ENCODE measurements around the gene HMGN4. TPM values are rescaled to one million over a fixed set of nuclear protein-coding genes. Genes with fewer than 3 reads are reported as not detected.

The HMGN4 gene
- total and polyA plus RNA-seq, 9 of the 15 experiments (the other 6 are each of a cell fraction or from before 2014, with no cell fraction given) = 35.4 to 134 (median 94.1) TPM

DNA sequence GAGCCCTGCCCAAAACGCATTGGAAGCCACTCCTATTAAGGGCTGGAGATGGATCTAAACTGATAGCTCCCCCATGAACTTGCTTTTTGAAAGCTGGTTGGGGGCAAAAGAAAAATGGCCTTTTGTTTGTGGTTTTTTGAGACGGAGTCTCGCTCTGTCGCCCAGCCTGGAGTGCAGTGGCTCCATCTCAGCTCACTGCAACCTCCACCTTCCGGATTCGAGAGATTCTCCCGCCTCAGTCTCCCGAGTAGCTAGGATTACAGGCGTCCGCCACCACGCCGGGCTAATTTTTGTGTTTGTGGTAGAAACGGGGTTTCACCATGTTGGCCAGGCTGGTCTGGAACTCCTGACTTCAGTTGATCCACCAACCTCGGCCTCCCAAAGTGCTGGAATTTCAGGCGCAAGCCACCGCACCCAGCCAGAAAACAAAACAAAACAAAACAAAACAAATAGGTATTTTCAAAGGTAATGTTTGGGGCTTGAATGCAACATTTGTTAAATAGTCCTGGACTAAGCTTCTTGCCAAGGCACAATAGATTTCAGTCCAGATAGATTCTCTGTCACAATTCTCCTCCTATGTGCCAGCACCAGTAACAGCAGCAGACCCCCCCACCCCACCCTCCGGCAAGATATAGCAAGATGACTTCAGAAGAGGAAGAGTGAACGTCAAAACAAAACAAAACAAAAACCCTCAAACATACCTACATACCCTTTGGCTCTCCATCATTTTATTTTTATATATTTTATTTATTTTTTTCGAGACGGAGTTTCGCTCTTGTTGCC lies 32.1 kb downstream of the HMGN4 start:
- H3K27me3 ChIP-seq (ENCODE audit: control insufficient read depth in 2 of 2, insufficient read depth in 2 of 2, low read length in 2 of 2) = no peaks in the 10 kb centered on the region
- H2AFZ ChIP-seq (ENCODE audit: low read depth, low read length) = peak overlapping the region; percentile 97
- in situ Hi-C loops (cut with MboI) = loop anchor here (10.0 to 25.0 kb wide), 2 partner anchors 235 to 383 kb away; a partner anchor contains a TSS
- peak overlapping the region; percentile 98 for H3K4me2 ChIP-seq (ENCODE audit: insufficient read depth, low read length)
- no peaks in the 10 kb centered on the region for H3K79me2 ChIP-seq (ENCODE audit: control insufficient read depth, insufficient read depth, low read length)
- H3K27ac ChIP-seq (ENCODE audit: extremely low read depth, low read depth, low read length) = peak overlapping the region; percentile 92
- H3K9me1 ChIP-seq (ENCODE audit: control insufficient read depth, insufficient read depth, low read length) = no peaks in the 10 kb centered on the region
- ATAC-seq (peak; percentile 8), DNase-seq (ENCODE audit: extremely low read depth in 1 of 4, low spot score in 3 of 4) (peak; percentile 35 to 74 (median 54)), FAIRE-seq (no peak)
- no peaks in the 10 kb centered on the region for H4K20me1 ChIP-seq (replicated peaks; ENCODE audit: control insufficient read depth, insufficient read depth, low read length)
- H3K4me1 ChIP-seq (replicated peaks in 1 of 2; ENCODE audit: control insufficient read depth in 2 of 2, insufficient read depth in 2 of 2, low read length in 2 of 2) = peaks cover 3 to 8% of the 10 kb centered on the region in 2 experiments; a peak in 2 of 5 replicates
- H3K9ac ChIP-seq (ENCODE audit: insufficient read depth in 1 of 2, low read depth in 2 of 2, low read length in 2 of 2) = peak overlapping the region; percentile 86 to 92
- intact Hi-C loops (cut with micrococcal nuclease) = loop anchor here (5.0 kb wide), 1 partner anchor 243 kb away; no protein-coding TSS in a partner anchor
- ChIA-PET POLR2A (interaction anchor here (0.5 to 11.9 kb wide), 29 partner anchors 16 to 989 kb away, joined by 3 to 141 read pairs (median 5); partner anchors contain the start of genes HFE and HMGN4), CTCF (ENCODE audit: low intra/inter-chr PET ratio) (interaction anchor here (1.2 to 2.5 kb wide), 3 partner anchors 25 to 394 kb away, joined by 3 to 23 read pairs (median 6); no protein-coding TSS in a partner anchor)
- WGBS (ENCODE audit: insufficient coverage, low coverage, missing lambda C conversion rate) = 10% methylated on average over 21 of the region's 21 CpGs
- H3K36me3 ChIP-seq (ENCODE audit: control insufficient read depth, insufficient read depth, low read length) = no peaks in the 10 kb centered on the region
- H3K9me3 ChIP-seq (replicated peaks; ENCODE audit: control insufficient read depth, insufficient read depth, low read depth, low read length) = no peaks in the 10 kb centered on the region
- TSS peak; percentile 40 for BruUV-seq (replicated peaks)
- peak overlapping the region; percentile 75 for H3K4me3 ChIP-seq
- TF ChIP-seq ZKSCAN3 (CRISPR knock-in tag; IDR thresholded peaks at IDR 0.05) (no peak), NEUROD1 (IDR thresholded peaks at IDR 0.05; ENCODE audit: borderline replicate concordance, low read depth, low read length, partially characterized antibody) (no peak), ZNF133 (CRISPR knock-in tag; IDR thresholded peaks at IDR 0.05) (no peak), POLR2AphosphoS2 (IDR thresholded peaks at IDR 0.05; ENCODE audit: low read length) (no peak), TAF7 (tag; IDR thresholded peaks at IDR 0.05) (peak; percentile 40; the same call in 1 of the 2 replicates), SP1 (CRISPR knock-in tag; IDR thresholded peaks at IDR 0.05) (no peak), HDAC1 (IDR thresholded peaks at IDR 0.05) (no peak), BCOR (IDR thresholded peaks at IDR 0.05) (peak; percentile 31; the same call in 1 of the 2 replicates), ZNF146 (CRISPR knock-in tag; IDR thresholded peaks at IDR 0.05; ENCODE audit: unreplicated experiment) (no peak), E2F6 (IDR thresholded peaks at IDR 0.05; ENCODE audit: borderline replicate concordance in 1 of 2, extremely low read depth in 1 of 2, insufficient read depth in 1 of 2, insufficient read length in 1 of 2, low read depth in 1 of 2, low read length in 1 of 2, poor library complexity in 1 of 2, severe bottlenecking in 1 of 2) (peak in 1 of 2 experiments; percentile 22), PHF8 (IDR thresholded peaks at IDR 0.05; ENCODE audit: borderline replicate concordance, low read length) (0 out of 2 replicates have a peak, but pooled peaks have one; percentile 12), OTX1 (CRISPR knock-in tag; IDR thresholded peaks at IDR 0.05) (no peak), CBFA2T3 (IDR thresholded peaks at IDR 0.05) (no peak), ZNF316 (IDR thresholded peaks at IDR 0.05) (no peak), CREBBP (IDR thresholded peaks at IDR 0.05; ENCODE audit: low read depth, low read length) (no peak), RAD51 (IDR thresholded peaks at IDR 0.05; ENCODE audit: borderline replicate concordance, low read depth) (no peak), MCM7 (IDR thresholded peaks at IDR 0.05) (no peak), FUS (optimal IDR thresholded peaks at IDR 0.05; ENCODE audit: low read depth, low read length) (no peak)
- TF ChIP-seq, protein P1, sequence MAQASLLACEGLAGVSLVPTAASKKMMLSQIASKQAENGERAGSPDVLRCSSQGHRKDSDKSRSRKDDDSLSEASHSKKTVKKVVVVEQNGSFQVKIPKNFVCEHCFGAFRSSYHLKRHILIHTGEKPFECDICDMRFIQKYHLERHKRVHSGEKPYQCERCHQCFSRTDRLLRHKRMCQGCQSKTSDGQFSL (CRISPR knock-in tag; IDR thresholded peaks at IDR 0.05) = no peak
- TF ChIP-seq, protein P1 (tag; IDR thresholded peaks at IDR 0.05) = peak in 1 of 2 experiments; percentile 86; a peak in 2 of 4 replicates
- TF ChIP-seq, protein P2, sequence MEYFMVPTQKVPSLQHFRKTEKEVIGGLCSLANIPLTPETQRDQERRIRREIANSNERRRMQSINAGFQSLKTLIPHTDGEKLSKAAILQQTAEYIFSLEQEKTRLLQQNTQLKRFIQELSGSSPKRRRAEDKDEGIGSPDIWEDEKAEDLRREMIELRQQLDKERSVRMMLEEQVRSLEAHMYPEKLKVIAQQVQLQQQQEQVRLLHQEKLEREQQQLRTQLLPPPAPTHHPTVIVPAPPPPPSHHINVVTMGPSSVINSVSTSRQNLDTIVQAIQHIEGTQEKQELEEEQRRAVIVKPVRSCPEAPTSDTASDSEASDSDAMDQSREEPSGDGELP (CRISPR knock-in tag; IDR thresholded peaks at IDR 0.05; ENCODE audit: borderline replicate concordance) = no peak

Measured in K562 (cell line).